Mesendoderm (in vitro differentiated cells): Measurements from ENCODE around the gene STRADB.

Source experiments
- DNase-seq: peaks from one replicate; pipeline ENCODE4 v3.0.0; 2013
- H2AK5ac ChIP-seq: 2 replicates; pipeline ENCODE4 v1.6.1; 2013; ENCODE audit warnings: low read length, inconsistent platforms
- H2BK120ac ChIP-seq: 2 replicates; pipeline ENCODE4 v1.6.1; 2013; ENCODE audit warnings: low read depth, mild to moderate bottlenecking, low read length, moderate library complexity, mixed read lengths
- H2BK15ac ChIP-seq: replicated peaks from 2 replicates; pipeline ENCODE4 v1.6.1; 2013; ENCODE audit warnings: low read depth, mild to moderate bottlenecking, moderate library complexity
- H2BK5ac ChIP-seq: 2 replicates; pipeline ENCODE4 v1.6.1; 2013; ENCODE audit warnings: low read length, inconsistent platforms
- H3K18ac ChIP-seq: 2 replicates; pipeline ENCODE4 v1.6.1; 2013; ENCODE audit warnings: mild to moderate bottlenecking, low read length, mixed read lengths
- H3K23ac ChIP-seq: one replicate; pipeline ENCODE4 v1.6.1; 2013; ENCODE audit warnings: low read length
- H3K27ac ChIP-seq: 2 replicates; pipeline ENCODE4 v1.5.1; 2013; ENCODE audit warnings: low read depth, mild to moderate bottlenecking, inconsistent platforms, low read length, moderate library complexity
- H3K27me3 ChIP-seq: 2 replicates; pipeline ENCODE4 v1.6.1; 2013; ENCODE audit warnings: low read length, control low read depth, mild to moderate bottlenecking, inconsistent platforms; ENCODE audit not compliant: insufficient read depth, poor library complexity
- H3K36me3 ChIP-seq: 2 replicates; pipeline ENCODE4 v1.6.1; 2013; ENCODE audit warnings: low read length, inconsistent platforms; ENCODE audit not compliant: control insufficient read depth, insufficient read depth
- H3K4ac ChIP-seq: one replicate; pipeline ENCODE4 v1.6.1; 2013; ENCODE audit warnings: low read depth, mild to moderate bottlenecking, low read length, moderate library complexity
- H3K4me1 ChIP-seq: 2 replicates; pipeline ENCODE4 v1.6.1; 2013; ENCODE audit warnings: low read depth, low read length, inconsistent platforms; ENCODE audit not compliant: control insufficient read depth
- H3K4me2 ChIP-seq: 2 replicates; pipeline ENCODE4 v1.6.1; 2013; ENCODE audit warnings: low read length
- H3K4me3 ChIP-seq: 2 replicates; pipeline ENCODE4 v1.5.1; 2013; ENCODE audit warnings: mild to moderate bottlenecking, low read length
- H3K56ac ChIP-seq: one replicate; pipeline ENCODE4 v1.6.1; 2013; ENCODE audit warnings: low read length
- H3K79me1 ChIP-seq: 2 replicates; pipeline ENCODE4 v1.6.1; 2013; ENCODE audit warnings: low read length, inconsistent platforms
- H3K79me2 ChIP-seq: 2 replicates; pipeline ENCODE4 v1.6.1; 2013; ENCODE audit warnings: mild to moderate bottlenecking, low read length; ENCODE audit not compliant: control insufficient read depth, insufficient read depth
- H3K9ac ChIP-seq: 2 replicates; pipeline ENCODE4 v1.6.1; 2013; ENCODE audit warnings: low read length, inconsistent platforms
- H4K5ac ChIP-seq: one replicate; pipeline ENCODE4 v1.6.1; 2013; ENCODE audit warnings: low read length
- H4K8ac ChIP-seq: one replicate; pipeline ENCODE4 v1.6.1; 2013; ENCODE audit warnings: low read depth, mild to moderate bottlenecking, control low read depth, low read length, moderate library complexity
- WGBS: extraction: QIAGEN DNeasy Blood & Tissue Kit; methylation state at CpG from one replicate; pipeline ENCODE4 v1.1.7; 2013; ENCODE audit warnings: low lambda C conversion rate, missing lambda C conversion rate; ENCODE audit not compliant: insufficient coverage; ENCODE audit errors: extremely low coverage; 5-methylcytosine and 5-hydroxymethylcytosine counted together

STRADB gene

DNA sequence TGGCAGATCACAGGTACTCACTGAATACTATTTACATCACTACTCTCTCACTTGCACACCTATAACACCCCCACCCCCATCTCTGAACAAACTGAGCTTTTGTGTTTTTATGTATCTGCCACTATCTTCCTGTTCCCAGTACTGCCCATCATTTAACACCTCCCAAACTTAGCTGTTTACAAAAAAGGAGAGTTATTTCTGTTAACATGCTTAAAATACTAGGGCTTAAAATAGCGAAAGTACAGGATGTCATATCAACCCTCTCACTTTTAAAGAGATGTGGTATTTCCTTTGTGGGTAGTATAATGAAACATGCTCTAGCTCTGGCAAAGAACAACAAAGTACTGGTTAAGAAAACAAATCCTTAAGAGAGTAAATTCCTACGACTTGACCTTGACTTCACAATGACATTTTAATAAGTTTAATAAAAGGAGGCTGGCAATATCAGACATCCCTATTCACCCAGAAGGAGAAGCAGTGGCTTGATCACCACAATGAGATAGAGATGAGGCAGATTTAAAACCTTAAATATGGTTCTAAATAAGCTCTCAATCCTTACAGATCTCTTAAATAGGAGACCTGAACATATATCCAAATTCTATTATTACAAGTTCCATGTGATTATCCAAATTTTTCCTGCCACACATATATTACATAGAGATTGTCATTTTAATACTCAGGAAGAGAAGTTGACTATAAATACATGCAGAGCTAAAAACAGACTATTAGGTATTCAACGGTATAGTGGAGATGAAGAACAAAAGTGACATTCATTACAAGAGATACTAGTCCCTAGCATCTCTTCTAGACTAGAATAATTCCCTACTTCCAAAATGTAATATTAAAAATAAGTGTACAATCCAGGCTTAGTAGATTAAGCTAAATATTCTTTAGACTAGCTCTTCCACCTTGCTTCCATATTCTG lies 37.2 kb upstream of the STRADB start:
- Histone ChIP-seq H3K4ac (no peak overlapping the region), H2AK5ac (no peak overlapping the region), H3K4me3 (no peak overlapping the region), H3K4me1 (no peaks in the 10 kb centered on the region), H3K18ac (no peak overlapping the region), H3K79me1 (no peaks in the 10 kb centered on the region), H2BK120ac (no peak overlapping the region), H3K23ac (no peak overlapping the region), H3K56ac (no peak overlapping the region), H2BK5ac (no peak overlapping the region), H3K27ac (no peak overlapping the region), H3K9ac (no peak overlapping the region), H3K79me2 (no peaks in the 10 kb centered on the region), H3K27me3 (no peaks in the 10 kb centered on the region), H4K8ac (no peak overlapping the region), H2BK15ac (no peak overlapping the region), H4K5ac (no peak overlapping the region), H3K4me2 (no peak overlapping the region), H3K36me3 (no peaks in the 10 kb centered on the region)
- DNase-seq, result no peak
- no CpG with 5 or more reads among the region's 3 CpGs for WGBS

DNA sequence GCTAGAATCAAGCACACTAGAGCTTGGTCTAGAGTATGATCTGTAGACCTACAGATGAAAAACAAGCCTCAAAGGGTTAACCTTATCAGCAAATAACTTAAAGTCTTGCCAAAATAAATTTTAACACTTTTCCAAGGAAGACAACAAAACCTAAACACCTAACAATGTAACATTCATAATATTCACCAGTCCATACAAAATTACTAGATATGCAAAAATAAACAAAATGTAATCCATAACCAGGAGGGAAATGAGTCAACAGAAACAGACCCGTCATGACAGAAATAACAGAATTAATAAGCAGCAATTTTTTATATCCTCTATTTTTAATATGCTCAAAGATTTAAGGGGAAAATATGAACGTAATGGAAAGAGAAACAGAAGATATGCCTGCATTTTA lies 36.4 kb upstream of the STRADB start:
- no peaks in the 10 kb centered on the region for H3K79me2 ChIP-seq
- no peak overlapping the region for H3K4ac ChIP-seq
- H3K18ac ChIP-seq, result no peak overlapping the region
- no peak overlapping the region for H2BK5ac ChIP-seq
- no peak overlapping the region for H2BK15ac ChIP-seq
- H4K5ac ChIP-seq, result no peak overlapping the region
- H3K79me1 ChIP-seq, result no peaks in the 10 kb centered on the region
- no CpG with 5 or more reads among the region's 2 CpGs for WGBS
- no peaks in the 10 kb centered on the region for H3K4me1 ChIP-seq
- no peak overlapping the region for H2BK120ac ChIP-seq
- no peaks in the 10 kb centered on the region for H3K36me3 ChIP-seq
- no peak overlapping the region for H3K9ac ChIP-seq
- H3K27ac ChIP-seq, result no peak overlapping the region
- no peak overlapping the region for H2AK5ac ChIP-seq
- no peak overlapping the region for H3K56ac ChIP-seq
- no peak for DNase-seq
- no peak overlapping the region for H4K8ac ChIP-seq
- H3K4me3 ChIP-seq, result no peak overlapping the region
- H3K4me2 ChIP-seq, result no peak overlapping the region
- no peaks in the 10 kb centered on the region for H3K27me3 ChIP-seq
- H3K23ac ChIP-seq, result no peak overlapping the region

DNA sequence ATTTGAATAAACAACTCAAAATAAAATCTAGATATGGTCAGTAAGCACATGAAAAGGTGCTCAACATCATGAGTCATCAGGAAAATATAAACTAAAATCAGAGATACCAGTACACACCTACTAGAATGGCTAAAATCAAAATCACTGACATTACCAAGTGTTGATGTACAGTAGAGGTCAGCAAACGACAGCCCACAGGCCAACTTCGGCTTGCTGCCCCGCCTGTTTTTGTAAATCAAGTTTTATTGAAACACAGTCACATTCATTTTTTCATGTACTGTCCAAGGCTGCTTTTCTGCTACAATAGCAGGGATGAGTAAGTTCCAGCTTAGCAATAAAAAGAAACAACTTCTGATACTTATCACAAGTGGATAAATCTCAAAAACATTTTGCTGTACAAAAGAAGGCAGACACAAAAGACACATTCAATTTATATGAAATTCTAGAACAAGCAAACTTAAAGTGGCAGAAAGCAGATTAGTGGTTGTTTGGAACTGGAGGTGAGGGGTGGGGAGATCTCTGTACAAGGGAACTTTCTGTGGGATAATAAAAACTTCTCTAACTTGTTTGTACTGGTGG lies 32.4 kb upstream of the STRADB start:
- no peaks in the 10 kb centered on the region for H3K27me3 ChIP-seq
- H3K4ac ChIP-seq, result no peak overlapping the region
- H4K5ac ChIP-seq, result no peak overlapping the region
- no peak overlapping the region for H3K27ac ChIP-seq
- H3K18ac ChIP-seq, result no peak overlapping the region
- no CpG with 5 or more reads among the region's 3 CpGs for WGBS
- H2BK120ac ChIP-seq, result no peak overlapping the region
- H3K23ac ChIP-seq, result no peak overlapping the region
- no peaks in the 10 kb centered on the region for H3K79me2 ChIP-seq
- H3K79me1 ChIP-seq, result no peaks in the 10 kb centered on the region
- H3K9ac ChIP-seq, result no peak overlapping the region
- no peak overlapping the region for H3K56ac ChIP-seq
- no peak overlapping the region for H2BK5ac ChIP-seq
- H4K8ac ChIP-seq, result no peak overlapping the region
- no peaks in the 10 kb centered on the region for H3K4me1 ChIP-seq
- no peaks in the 10 kb centered on the region for H3K36me3 ChIP-seq
- H3K4me3 ChIP-seq, result no peak overlapping the region
- no peak overlapping the region for H3K4me2 ChIP-seq
- no peak for DNase-seq
- H2BK15ac ChIP-seq, result no peak overlapping the region
- no peak overlapping the region for H2AK5ac ChIP-seq

DNA sequence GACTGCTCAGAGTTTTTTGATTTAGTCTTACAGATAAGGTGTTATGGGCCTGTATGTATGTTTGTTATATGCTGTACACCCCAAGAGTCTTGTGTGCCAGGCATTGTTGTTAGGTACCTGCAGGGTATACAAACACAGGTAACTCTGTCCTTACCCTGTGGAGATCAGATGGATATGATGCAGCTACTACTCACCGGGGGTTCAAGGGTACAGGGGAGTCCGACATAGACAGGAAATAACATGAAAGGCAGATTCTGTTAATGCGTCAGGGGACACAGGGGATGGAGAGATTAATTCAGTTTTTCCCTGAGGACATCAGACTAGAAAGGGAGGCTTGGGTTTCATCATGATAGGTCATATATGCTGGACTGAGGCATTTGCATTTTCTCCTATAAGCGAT lies 31.6 kb upstream of the STRADB start:
- H2AK5ac ChIP-seq, result no peak overlapping the region
- H3K4ac ChIP-seq, result no peak overlapping the region
- no peak overlapping the region for H3K27ac ChIP-seq
- H4K8ac ChIP-seq, result no peak overlapping the region
- no CpG with 5 or more reads among the region's 4 CpGs for WGBS
- H3K36me3 ChIP-seq, result no peaks in the 10 kb centered on the region
- no peak overlapping the region for H2BK120ac ChIP-seq
- no peaks in the 10 kb centered on the region for H3K27me3 ChIP-seq
- no peaks in the 10 kb centered on the region for H3K79me2 ChIP-seq
- no peak overlapping the region for H3K23ac ChIP-seq
- H3K79me1 ChIP-seq, result no peaks in the 10 kb centered on the region
- no peaks in the 10 kb centered on the region for H3K4me1 ChIP-seq
- no peak overlapping the region for H2BK5ac ChIP-seq
- H3K4me3 ChIP-seq, result no peak overlapping the region
- no peak overlapping the region for H3K9ac ChIP-seq
- H3K56ac ChIP-seq, result no peak overlapping the region
- no peak overlapping the region for H3K18ac ChIP-seq
- no peak for DNase-seq
- no peak overlapping the region for H2BK15ac ChIP-seq
- no peak overlapping the region for H3K4me2 ChIP-seq
- H4K5ac ChIP-seq, result no peak overlapping the region

DNA sequence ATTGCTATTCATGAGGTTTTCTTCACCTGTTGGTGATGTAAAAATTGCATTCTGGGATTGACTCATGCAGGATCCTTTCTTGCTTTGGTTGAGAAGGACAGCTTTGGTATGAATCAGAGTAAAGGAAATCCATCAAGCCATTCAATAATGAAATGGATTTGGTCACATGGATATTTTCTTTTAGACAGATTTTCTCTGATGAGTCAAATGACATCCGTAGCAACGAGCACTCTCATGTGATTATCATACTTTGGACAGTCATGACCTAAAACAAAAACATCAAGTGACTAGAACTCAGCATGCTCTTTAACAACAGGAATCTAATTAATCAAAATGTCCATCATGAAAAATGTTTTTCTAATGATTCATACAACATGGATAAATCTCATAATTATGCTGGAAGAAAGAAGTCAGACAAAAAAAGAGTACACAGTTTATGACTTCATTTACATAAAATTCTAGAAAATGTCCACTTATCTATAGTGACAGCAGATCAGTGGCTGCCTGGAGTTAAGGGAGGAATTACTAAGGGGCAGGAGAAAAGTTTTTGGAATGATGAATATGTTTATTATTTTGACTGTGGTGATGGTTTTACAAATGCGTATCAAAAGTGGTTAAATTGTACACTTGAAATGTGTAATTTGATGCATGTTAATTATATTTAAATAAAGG lies 31.0 kb upstream of the STRADB start:
- Histone ChIP-seq H3K27me3 (no peaks in the 10 kb centered on the region), H3K27ac (no peak overlapping the region), H2BK5ac (no peak overlapping the region), H3K56ac (no peak overlapping the region), H3K79me1 (no peaks in the 10 kb centered on the region), H4K5ac (no peak overlapping the region), H4K8ac (no peak overlapping the region), H2AK5ac (no peak overlapping the region), H2BK120ac (no peak overlapping the region), H3K9ac (no peak overlapping the region), H3K36me3 (no peaks in the 10 kb centered on the region), H3K4me2 (no peak overlapping the region), H3K4ac (no peak overlapping the region), H3K4me3 (no peak overlapping the region), H3K79me2 (no peaks in the 10 kb centered on the region), H3K4me1 (no peaks in the 10 kb centered on the region), H3K23ac (no peak overlapping the region), H2BK15ac (no peak overlapping the region), H3K18ac (no peak overlapping the region)
- WGBS, result 100% methylated on average over 1 of the region's 3 CpGs
- DNase-seq, result no peak
